GM21786 (cell line): Measurements from ENCODE around the gene ADNP2.
A peak's percentile ranks its signal among the peaks of the same experiment; 100 is the strongest.

Experiments
- ATAC-seq: cut with Tn5 transposase; IDR thresholded peaks from one replicate; pipeline ENCODE4 v1.9.1; 2021; ENCODE audit not compliant: unreplicated experiment

The ADNP2 gene, protein sequence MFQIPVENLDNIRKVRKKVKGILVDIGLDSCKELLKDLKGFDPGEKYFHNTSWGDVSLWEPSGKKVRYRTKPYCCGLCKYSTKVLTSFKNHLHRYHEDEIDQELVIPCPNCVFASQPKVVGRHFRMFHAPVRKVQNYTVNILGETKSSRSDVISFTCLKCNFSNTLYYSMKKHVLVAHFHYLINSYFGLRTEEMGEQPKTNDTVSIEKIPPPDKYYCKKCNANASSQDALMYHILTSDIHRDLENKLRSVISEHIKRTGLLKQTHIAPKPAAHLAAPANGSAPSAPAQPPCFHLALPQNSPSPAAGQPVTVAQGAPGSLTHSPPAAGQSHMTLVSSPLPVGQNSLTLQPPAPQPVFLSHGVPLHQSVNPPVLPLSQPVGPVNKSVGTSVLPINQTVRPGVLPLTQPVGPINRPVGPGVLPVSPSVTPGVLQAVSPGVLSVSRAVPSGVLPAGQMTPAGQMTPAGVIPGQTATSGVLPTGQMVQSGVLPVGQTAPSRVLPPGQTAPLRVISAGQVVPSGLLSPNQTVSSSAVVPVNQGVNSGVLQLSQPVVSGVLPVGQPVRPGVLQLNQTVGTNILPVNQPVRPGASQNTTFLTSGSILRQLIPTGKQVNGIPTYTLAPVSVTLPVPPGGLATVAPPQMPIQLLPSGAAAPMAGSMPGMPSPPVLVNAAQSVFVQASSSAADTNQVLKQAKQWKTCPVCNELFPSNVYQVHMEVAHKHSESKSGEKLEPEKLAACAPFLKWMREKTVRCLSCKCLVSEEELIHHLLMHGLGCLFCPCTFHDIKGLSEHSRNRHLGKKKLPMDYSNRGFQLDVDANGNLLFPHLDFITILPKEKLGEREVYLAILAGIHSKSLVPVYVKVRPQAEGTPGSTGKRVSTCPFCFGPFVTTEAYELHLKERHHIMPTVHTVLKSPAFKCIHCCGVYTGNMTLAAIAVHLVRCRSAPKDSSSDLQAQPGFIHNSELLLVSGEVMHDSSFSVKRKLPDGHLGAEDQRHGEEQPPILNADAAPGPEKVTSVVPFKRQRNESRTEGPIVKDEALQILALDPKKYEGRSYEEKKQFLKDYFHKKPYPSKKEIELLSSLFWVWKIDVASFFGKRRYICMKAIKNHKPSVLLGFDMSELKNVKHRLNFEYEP

DNA sequence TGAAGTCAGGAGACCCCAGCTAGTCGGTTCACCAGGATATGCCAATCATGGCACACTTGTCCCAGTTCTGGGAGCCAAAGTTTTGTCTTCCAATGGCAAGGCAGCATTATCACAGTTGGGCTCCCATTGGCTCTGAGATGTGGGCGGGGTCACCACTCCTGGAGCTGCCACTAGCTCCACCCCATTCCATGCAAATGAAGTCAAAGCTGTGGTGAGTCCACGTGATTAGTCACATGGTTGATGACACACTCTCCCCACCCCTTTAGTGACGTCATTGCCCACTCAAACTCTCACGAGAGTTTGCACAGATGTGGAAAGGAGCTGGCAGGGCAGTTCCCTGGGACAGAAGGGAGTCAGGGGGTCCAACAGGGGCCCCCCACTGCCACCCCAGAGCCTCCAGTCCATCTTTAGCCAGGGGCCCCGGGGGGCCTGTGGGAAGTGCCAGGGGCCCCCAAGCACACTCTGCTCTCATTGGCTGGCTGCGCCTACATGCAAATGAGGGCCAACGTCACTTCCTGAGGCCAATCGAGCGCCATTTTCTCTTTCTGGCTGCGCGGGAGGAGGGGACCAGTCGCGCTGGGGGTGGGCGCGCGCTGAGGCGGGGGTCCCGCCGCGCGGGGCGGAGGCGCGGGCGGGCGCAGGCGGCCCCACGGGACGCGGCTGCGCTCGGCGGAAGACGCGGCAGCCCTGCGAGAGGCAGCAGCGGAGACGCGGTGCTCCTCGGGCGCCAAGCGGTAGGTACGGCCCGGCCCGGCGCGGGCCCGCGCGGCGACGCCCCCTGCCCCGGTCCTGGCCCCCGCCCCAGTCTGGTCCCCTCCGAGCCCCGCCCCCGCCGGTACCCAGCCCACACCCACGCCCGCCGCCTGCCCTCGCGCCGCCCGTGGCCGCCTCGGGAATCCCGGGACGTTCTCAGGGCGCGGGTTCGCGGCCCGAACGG lies at the start of gene ADNP2:
Gene ADNP2, plus strand, starts transcription at position 524 of the 937 bp plus-strand sequence. CDS start 8,281 bp downstream, outside the sequence.
- peak; percentile 60 for ATAC-seq

DNA sequence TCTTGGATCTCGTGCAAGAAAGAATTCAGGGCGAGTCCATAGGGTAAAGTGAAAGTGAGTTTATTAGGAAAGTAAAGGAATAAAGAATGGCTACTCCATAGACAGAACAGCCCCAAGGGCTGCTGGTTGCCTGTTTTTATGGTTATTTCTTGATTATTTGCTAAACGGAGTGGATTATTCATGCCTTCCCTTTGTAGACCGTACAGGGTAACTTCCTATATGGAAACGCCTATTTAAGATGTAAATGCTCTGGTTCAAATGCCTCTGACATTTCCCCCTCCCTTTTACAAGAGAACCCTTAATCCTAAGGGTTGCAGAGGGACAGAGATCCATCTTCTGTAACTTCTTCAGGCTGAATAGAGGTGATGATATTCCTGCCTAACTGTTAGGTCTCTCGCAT lies 49.1 kb upstream of the ADNP2 start:
- ATAC-seq: no peak

DNA sequence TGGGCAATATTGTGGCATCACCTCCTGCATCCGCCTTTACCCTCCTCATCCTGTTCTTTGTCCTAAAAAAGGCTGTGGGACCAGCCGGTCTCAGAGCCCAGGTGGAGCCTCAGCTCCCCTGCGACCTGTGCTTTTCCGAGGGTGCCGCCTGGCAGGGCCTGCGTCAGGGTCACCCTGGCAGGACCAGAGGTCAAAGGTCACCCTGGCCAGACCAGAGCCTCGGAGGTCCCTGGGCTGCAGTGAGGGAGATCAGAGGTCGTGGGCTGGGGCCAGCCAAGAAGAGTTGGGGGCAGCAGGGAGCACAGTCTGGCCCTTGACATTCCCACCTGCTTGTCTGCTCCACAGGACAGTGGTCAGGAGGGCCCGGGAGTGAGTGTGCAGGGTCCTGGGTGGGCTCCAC lies 43.4 kb upstream of the ADNP2 start:
- ATAC-seq: no peak

DNA sequence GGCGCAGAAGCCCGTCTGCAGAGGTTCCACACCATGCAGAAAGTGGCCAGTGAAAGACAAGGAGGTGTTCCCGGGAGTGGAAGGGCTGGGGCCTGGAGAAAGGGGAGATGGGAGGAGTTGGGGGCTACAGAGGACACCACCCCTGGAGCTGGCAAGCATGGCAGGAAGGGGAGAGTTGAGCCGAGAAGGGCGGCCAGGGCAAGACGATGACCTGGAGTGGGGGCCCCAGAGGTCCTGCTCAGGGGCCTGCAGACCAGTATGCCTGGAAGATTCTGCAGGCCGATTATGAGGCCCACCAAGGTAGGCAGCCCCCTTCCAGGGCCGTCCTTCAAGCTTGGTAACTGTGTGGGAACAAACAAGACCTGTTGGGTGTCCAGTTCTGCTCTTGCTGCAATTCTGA lies 41.7 kb upstream of the ADNP2 start:
- no peak for ATAC-seq

DNA sequence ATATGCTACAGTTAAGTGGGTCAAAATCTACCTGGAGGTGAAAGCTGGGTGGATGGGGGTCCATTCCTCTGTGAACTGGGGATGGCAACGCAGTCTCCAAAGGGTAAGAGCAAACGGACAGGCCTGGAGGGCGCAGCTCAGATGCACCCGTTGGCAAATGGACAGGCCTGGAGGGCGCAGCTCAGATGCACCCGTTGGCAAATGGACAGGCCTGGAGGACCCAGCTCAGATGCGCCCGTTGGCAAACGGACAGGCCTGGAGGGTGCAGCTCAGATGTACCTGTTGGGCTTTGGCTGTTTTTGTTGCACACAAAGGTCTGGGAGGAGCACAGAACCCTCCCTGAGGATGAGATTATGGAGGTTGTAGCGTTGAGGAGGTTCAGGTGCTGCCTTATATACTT lies 41.2 kb upstream of the ADNP2 start:
- ATAC-seq: no peak

DNA sequence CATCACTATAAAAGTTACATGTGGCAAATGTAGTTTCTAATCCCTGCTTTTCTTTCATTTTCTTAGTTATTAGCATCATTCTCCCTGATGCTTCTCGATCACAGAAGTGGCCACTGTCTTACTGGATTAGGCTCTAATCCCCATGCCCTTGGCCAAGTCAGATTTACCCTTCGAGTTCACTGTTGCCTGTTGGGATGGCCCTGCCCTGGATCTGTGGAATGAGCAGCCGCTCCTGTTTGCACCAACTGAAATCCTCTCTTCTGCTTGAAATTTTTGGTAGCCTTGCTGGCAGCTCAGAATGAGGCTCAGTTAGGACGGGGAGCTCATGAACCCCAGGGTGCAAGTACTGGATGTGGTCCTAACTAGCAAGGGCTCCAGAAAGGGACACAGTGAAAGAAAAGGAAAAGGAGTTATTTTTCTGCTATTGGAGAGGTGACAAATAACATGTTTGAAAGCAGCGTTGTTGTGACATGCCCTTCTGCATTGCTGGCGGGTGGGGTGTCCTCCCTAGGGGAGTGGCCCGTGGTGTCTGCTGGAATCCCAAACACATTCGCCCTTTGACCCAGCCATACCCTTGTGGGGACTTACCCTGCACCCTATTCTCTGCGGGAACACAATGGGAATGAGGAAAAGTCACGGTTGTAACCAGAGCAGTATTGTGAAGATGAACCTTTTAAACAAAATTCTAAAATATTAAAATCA lies 40.3 kb upstream of the ADNP2 start:
- ATAC-seq: no peak

DNA sequence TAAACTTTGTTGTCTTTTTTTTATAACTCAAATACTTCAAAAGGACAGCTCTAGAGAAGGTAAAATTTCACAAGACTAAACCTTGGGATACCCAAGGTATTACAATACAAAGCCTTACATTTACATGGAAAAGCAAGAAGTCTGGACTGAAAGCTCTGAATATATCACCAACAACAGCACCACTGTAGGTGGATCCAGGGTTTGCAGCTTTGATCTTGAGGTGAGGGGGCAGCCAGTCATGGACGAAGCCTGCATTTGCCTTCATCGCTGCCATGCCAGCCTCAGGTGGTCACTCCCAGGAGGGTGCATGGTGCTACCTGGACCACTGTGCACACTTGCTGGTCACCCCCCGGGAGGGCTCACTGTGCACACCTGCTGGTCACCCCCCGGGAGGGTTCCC lies 38.2 kb upstream of the ADNP2 start:
- ATAC-seq: no peak

DNA sequence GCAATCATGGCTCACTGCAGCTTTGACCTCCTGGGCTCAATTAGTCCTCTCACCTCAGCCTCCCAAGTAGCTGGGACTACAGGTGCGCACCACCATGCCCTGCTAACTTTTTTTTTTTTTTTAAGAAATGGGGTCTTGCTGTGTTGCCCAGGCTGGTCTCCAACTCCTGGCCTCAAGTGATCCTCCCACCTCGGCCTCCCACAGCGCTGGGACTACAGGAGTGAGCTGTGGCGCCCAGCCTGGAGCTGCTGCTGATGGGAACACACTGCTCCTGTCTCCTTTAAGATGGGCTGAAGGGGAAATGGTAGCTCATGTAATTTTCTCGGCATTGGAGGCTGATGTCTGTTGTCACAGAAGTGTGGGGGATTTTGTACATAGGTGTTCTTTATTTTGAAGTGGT lies 34.9 kb upstream of the ADNP2 start:
- no peak for ATAC-seq

DNA sequence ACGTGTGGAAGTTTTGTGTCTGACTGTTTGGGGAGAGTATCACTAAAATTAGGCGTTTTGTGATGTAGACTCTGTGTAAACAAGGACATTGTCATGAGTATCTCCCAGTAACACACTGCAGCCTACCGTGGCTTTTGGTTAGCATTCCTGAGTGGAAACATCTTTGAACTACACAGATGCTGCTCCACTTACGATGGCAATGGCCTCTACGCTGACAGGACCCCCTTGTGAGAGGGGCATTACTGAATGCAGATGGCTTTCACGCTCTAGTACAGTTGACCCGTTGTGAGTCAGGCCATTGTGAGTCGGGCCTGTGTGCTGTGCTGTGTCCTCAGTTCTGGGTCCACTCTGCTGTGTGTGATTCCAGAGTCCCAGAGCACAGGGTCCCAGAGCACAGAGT lies 34.4 kb upstream of the ADNP2 start:
- no peak for ATAC-seq

DNA sequence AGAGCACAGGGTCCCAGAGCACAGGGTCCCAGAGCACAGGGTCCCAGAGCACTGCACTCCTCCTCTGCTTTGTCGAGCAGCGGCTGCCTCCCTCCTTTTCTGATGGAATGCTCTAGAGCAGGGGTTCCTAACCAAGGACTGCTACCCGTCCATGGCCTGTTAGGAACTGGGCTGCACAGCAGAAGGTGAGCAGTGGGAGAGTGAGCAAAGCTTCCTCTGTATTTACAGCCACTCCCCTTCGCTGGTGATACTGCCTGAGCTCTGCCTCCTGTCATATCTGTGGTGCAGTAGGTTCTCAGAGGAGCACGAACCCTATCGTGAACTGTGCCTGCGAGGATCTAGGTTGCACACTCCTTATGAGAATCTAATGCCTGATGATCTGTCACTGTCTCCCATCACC lies 33.1 kb upstream of the ADNP2 start:
- no peak for ATAC-seq

DNA sequence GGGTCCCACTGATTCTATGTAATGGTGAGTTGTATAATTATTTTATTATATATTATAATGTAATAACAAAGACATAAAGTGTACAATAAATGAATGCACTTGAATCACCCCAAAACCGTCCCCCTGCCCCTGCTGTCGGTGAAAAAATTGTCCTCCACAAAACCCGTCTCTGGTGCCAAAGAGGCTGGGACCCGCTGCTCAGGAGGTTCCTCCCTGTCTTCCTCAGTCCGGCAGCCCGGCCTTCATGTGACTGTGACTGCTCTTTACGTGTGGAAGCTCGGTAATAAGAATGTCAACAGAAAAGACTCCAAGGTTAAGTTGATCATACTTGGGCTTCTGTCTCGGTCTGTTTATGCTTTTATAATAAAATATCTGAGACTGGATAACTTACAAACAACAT lies 32.7 kb upstream of the ADNP2 start:
- ATAC-seq: no peak

DNA sequence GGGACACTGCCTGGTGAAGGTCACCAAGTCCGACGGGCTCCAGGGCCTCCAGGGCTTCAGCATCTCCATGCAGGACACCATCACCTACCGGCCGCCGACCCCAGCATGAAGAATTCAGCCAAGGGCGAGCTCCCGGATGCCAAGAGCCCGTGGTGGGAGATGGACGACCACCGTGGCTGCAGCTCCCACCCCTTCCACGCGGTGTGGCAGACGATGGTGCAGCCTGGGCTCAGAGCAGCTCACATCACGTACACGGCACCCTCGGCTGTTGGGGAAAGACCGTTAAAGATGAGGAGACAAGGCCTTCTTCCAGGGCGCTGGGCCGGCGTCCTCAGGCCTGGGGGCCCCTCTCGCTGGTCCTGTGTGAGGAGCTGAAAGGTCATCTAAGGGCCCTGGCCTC lies 31.2 kb upstream of the ADNP2 start:
- no peak for ATAC-seq

DNA sequence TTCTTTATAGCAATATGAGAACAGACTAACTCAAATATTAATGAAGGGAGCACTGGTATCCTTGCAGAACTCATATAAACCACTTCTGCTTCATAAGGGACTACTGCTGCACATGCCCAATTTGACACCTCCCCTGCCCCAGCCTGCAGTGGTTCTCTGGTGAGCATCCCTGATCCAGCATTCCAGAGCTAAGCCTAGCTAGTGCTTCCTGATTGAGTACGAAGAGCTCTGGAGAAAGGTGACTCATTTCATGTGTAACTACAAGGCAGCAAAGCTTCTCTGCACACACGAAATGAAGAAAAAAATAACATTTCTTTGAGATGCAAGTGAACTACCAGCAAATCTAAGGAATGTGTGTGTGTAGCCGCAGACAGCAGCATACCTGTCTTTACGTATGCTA lies 22.8 kb upstream of the ADNP2 start:
- ATAC-seq: no peak

DNA sequence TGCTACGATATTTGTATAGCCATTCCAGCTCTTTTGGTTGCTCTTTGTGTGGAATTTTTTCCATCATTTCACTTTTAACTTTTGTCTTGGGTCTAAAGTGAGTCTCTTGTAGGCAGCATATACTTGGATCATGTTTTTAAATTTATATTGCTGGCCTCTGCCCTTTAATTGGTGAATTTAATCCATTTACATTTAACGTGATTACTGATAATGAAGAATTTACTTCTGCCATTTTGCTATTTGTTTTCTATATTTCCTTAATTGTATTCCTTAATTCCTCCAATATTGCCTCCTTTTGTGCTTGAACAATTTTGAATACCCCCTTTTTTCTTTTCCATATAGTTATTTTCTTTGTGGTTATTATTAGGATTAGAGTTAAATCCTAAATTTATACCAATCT lies 21.0 kb upstream of the ADNP2 start:
- no peak for ATAC-seq

DNA sequence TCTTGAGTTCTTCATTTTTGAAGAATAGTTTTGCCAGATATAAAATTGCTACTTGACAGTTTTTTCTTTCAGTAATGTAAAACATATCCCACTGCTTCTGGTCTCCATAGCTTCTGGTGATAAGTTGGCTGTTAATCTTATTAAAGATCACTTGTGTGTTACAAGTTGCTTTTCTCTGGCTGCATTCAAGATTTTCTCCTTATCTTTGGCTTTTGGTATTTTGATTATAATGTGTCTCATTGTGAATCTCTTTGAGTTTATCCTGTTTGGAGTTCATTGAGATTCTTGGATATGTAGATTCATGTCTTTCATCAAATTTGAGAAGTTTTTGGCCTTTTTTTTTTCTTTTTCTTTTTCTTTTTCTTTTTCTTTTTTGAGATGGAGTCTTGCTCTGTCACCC lies 20.2 kb upstream of the ADNP2 start:
- ATAC-seq: no peak

DNA sequence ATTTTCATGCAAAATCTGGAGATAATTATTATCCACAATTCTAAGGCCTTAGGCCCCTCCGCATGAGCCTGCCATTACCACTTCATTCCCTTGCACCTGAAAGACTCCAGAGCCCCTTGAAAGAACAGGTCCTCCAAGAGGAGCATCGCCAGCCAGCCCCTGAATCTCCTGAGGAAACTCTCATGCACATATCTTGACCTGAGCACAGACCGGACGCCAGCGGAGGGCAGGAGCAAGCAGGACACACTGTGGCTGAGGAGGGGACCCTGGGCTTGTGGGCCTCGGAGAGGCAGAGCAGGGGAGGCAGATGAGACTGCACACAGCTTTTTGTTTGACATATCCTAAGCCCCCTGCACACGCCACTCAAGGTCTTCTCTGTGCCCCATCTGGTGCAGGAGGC lies 13.6 kb upstream of the ADNP2 start:
- ATAC-seq: no peak

DNA sequence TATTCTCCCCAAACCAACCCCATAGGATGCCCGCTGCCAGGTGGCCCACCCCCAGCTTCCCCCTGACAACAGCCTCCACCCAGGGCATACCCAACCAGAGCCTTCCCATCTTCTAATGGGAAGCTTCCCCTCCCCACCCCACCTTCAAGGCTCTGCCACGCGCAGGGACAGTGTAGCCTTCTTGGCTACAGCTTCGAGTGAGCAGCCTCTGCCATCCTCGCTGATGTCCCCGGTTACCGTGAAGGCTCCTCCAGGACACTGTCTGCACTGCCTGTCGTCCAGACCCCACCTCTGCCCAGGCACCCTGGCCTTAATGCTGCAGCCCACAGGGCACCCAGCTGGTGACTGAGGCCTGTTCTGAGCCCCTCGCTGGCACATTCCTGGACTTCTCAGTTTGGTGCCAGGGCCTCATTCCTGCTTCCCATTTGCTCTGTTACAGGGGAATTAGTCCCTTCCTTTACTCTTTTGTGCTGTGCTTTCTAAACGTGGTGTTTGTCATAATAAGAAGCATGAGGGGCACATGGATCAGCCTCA lies 13.0 kb upstream of the ADNP2 start:
- no peak for ATAC-seq

DNA sequence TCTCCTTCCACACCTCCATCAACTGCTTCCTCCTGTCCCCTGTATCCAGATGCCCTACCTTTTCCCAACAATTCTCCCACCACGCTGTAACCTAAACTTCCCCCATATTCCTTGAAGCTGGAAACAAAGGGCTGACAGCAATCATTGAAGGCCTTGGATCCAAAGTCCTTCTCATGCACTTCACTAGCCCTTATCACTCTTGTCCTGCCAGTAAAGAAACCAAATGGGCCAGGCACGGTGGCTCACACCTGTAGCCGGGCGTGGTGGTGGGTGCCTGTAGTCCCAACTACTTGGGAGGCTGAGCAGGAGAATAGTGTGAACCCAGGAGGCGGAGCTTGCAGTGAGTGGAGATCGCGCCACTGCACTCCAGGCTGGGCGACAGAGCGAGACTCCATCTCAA lies 11.9 kb upstream of the ADNP2 start:
- ATAC-seq: no peak

DNA sequence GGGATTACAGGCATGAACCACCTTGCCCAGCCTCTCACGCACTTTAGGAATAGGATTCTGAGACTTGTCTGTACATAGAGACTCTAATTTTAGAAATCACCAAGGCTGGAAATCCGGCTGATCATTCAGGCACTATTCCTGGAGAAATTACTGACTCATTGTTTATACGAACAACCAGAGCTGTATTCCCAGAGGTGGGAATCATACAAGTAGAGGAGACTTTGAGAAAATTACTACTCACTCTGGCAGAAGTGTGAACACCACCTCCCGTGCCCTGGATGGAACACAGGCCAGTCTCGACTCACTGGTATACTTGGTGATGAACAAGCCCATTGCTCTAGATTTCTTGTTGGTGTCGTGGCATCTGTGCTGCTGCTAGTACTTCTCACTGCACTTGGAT lies 5.8 kb upstream of the ADNP2 start:
- ATAC-seq: no peak

DNA sequence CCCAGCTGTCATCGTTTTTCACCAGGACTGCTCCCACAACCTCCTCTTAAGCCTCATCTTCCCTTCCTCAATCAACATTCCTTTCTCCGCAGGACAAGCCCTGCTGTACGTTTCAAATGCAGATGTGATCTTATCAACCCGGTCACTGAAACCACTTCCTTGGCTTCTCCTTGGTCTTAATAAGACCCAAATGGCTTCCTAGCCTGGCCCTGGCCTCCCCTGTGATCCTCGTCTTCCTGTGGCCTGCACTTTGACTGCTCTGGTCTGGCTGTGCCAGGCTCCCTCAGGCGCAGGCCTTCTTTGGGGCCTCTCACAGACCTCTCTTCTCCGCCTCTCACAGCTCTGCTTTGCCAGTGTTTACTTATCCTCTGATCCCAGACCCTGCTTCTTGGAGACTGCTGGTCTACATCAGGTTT lies 4.7 kb upstream of the ADNP2 start:
- no peak for ATAC-seq
